ENCODE results near the gene C1QTNF3.
"Not testable (repeated sequence)": the region's sequence is repeated elsewhere in the genome, so short reads cannot be mapped to it uniquely, and the experiment has no call there.

Gene C1QTNF3

GRCh38 chr5:34047774-34048572 is 5.0 kb upstream of the C1QTNF3 start:
- DNase-seq, result no peak

GRCh38 chr5:34047143-34047542 is 4.1 kb upstream of the C1QTNF3 start:
- DNase-seq, result no peak

- no peak for DNase-seq
Measured at GRCh38 chr5:34045996-34046395, 3.0 kb upstream of the C1QTNF3 start.

- no peak for DNase-seq
Measured at GRCh38 chr5:34045023-34045422, 2.0 kb upstream of the C1QTNF3 start.

GRCh38 chr5:34042321-34042720 is 692 bp downstream of the C1QTNF3 start:
- DNase-seq, result no peak

- no peak for DNase-seq
Measured at GRCh38 chr5:34041247-34041972, 1.6 kb downstream of the C1QTNF3 start.

GRCh38 chr5:34040472-34040871 is 2.5 kb downstream of the C1QTNF3 start:
- DNase-seq, result no peak

GRCh38 chr5:34039398-34040157 is 3.4 kb downstream of the C1QTNF3 start:
- no peak for DNase-seq

GRCh38 chr5:34038838-34039237 is 4.2 kb downstream of the C1QTNF3 start:
- no peak for DNase-seq

GRCh38 chr5:34038390-34038789 is 4.6 kb downstream of the C1QTNF3 start:
- DNase-seq, result no peak

- DNase-seq, result no peak
Measured at GRCh38 chr5:34037726-34038125, 5.3 kb downstream of the C1QTNF3 start.

- no peak for DNase-seq
Measured at GRCh38 chr5:34035756-34036155, 7.3 kb downstream of the C1QTNF3 start.

- DNase-seq, result no peak
Measured at GRCh38 chr5:34034534-34035327, 8.3 kb downstream of the C1QTNF3 start.

- DNase-seq, result no peak
Measured at GRCh38 chr5:34031966-34032365, 11.0 kb downstream of the C1QTNF3 start.

GRCh38 chr5:34031117-34031516 is 11.9 kb downstream of the C1QTNF3 start:
- no peak for DNase-seq

GRCh38 chr5:34030585-34030984 is 12.4 kb downstream of the C1QTNF3 start:
- DNase-seq, result not testable (repeated sequence)

- no peak for DNase-seq
Measured at GRCh38 chr5:34030048-34030447, 13.0 kb downstream of the C1QTNF3 start.

- DNase-seq, result no peak
Measured at GRCh38 chr5:34028349-34028748, 14.7 kb downstream of the C1QTNF3 start.

GRCh38 chr5:34026089-34026761 is 16.8 kb downstream of the C1QTNF3 start:
- DNase-seq, result no peak

- no peak for DNase-seq
Measured at GRCh38 chr5:34022121-34022705, 20.8 kb downstream of the C1QTNF3 start.

- DNase-seq, result no peak
Measured at GRCh38 chr5:34021334-34021733, 21.7 kb downstream of the C1QTNF3 start.

GRCh38 chr5:34020726-34021125 is 22.3 kb downstream of the C1QTNF3 start:
- DNase-seq, result no peak

Data from activated CD8-positive, alpha-beta memory T cell treated with anti-CD3 and anti-CD28 coated beads for 24 hours (primary cell).